ENCODE measurements around the gene BAG3. TPM values are rescaled to one million over a fixed set of nuclear protein-coding genes. Genes with fewer than 3 reads are reported as not detected.

Gene BAG3
- total RNA-seq, result 100 to 1,000 TPM; 337 to 626 (median 393) TPM

DNA sequence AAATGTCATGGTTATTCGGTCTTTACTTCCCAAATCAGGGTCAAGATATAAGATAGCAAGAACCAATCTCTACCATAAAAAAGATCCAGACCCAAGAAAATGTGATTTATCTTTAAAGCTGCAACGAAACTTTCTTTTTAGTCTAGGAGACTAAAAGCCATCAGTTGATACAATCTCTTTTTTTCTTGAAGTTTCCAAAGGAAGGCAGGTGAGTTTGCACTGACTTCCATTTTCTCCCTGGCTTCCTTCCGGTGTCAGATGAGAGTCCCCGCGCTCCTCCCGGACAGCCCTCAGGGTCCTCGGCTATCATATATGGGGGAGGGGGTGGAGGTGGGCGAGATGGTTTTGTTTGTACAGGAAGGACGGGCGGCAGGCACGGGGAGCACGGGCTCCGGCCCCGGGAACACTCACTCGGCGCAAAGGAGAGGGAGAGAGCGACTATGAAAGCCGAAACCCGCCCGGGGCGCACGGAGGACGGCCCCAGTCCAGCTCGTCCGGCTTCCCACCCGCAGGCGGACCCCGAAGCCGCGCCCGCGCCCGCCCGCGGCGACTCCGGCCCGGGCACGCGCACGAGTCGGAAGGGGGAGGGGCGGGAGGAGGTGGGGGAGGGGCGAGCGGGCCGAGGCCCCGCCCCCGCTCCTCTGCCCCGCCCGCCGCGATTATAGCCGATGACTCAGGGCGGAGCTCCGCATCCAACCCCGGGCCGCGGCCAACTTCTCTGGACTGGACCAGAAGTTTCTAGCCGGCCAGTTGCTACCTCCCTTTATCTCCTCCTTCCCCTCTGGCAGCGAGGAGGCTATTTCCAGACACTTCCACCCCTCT lies at the start of gene BAG3:
Gene BAG3 (plus strand): TSS at position 689 of the 822 bp plus-strand sequence. CDS start 296 bp downstream, outside the sequence.
- TF ChIP-seq POLR2A (IDR thresholded peaks at IDR 0.05) (no peak), CTCF (IDR thresholded peaks at IDR 0.05 in 4 of 5, conservative IDR thresholded peaks at IDR 0.05 in 1 of 5) (no peak)
- peak; percentile 81 to 83 for ATAC-seq
- intact Hi-C loops (cut with DNase I; ENCODE audit: low total_unique reads) (loop anchor here (1.0 to 10.0 kb wide), 7 partner anchors 31 to 626 kb away; partner anchors contain the start of genes INPP5F, NANOS1 and PRDX3), in situ Hi-C loops (cut with MboI; ENCODE audit: low sequenced_read_pairs in 4 of 4) (loop anchor here in 1 of 4 donors (10.0 kb wide), 1 partner anchor 56 kb away; the partner anchor contains the start of gene TIAL1)
- H3K4me3 ChIP-seq, result peak within 1 kb of the TSS; percentile 80 to 85 (median 81)
- no peaks in the 10 kb centered on the region for H3K9me3 ChIP-seq
- DNase-seq, result peak; percentile 97 to 98
- H3K27me3 ChIP-seq, result no peaks in the 10 kb centered on the region
- peaks cover 20 to 27% of the 10 kb centered on the region in 2 donors for H3K4me1 ChIP-seq
- H3K27ac ChIP-seq, result peak within 1 kb of the TSS; percentile 91 to 99 (median 97)
- no peaks in the 10 kb centered on the region for H3K36me3 ChIP-seq

DNA sequence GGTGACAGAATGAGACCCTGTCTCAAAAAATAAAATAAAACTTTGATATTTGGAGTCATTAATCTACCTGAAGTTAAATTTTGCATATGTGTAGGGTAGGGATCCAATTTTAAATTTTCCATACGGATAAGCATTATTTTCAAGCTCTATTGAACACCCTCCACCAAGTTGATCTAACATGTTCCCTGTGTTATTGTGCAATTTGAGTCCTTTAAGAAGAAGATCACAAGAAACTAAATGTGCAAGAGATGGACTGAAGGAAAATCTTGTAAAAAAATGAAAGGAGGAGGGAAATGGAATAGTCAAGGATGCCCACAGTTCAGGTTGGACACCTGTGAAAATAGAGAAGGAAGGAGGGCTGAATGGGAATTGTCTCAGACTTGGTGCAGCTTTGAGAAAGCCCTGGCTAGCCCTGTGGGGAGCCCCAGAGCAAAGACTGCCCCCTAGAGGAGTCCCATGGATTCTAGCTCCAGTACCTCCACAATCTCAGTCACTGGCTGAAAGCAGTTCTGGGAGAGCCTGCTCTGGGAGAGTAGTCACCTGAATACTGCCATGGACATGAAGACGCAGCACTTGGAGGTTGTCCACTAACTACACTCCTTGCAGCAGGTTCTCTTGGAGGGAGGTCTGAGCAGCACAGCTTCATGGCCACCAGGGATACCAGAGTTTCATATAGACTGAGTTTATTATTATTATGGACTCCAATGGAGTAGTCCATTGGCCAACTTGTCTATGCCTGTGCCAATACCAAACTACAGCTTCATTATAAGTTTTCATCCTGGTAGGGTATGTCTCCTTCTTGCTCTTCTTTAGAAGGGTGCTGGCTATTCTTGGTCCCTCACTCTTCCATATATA lies 48.7 kb upstream of the BAG3 start:
- ATAC-seq (no peak), DNase-seq (no peak)
- intact Hi-C loops (cut with DNase I; ENCODE audit: low total_unique reads), result no loop called here
- in situ Hi-C loops (cut with MboI; ENCODE audit: low sequenced_read_pairs in 4 of 4), result loop anchor here (10.0 to 25.0 kb wide), 6 partner anchors 82 to 262 kb away; partner anchors contain the start of genes MCMBP (in 2 of the 4) and INPP5F (in 1 of the 4)
- no peak overlapping the region for H3K27ac ChIP-seq
- TF ChIP-seq CTCF (IDR thresholded peaks at IDR 0.05 in 4 of 5, conservative IDR thresholded peaks at IDR 0.05 in 1 of 5) (peak in 2 of 5 experiments; percentile 20 to 46), POLR2A (IDR thresholded peaks at IDR 0.05) (no peak)
- no peaks in the 10 kb centered on the region for H3K9me3 ChIP-seq
- no peaks in the 10 kb centered on the region for H3K27me3 ChIP-seq
- no peak overlapping the region for H3K4me3 ChIP-seq
- H3K4me1 ChIP-seq, result peaks cover 3 to 5% of the 10 kb centered on the region in 2 donors
- H3K36me3 ChIP-seq, result no peaks in the 10 kb centered on the region

- in situ Hi-C loops (cut with MboI; ENCODE audit: low sequenced_read_pairs in 4 of 4), result loop anchor here (10.0 to 25.0 kb wide), 6 partner anchors 80 to 260 kb away; partner anchors contain the start of genes MCMBP (in 2 of the 4) and INPP5F (in 1 of the 4)
- no peak for ATAC-seq
- H3K27ac ChIP-seq, result no peak overlapping the region
These were observed 46.7 kb upstream of the BAG3 start for GRCh38 chr10:119604468-119604867.

More at GRCh38 chr10:119604468-119604867, 46.7 kb upstream of the BAG3 start:
- intact Hi-C loops (cut with DNase I; ENCODE audit: low total_unique reads), result no loop called here
- Histone ChIP-seq H3K27me3 (no peaks in the 10 kb centered on the region), H3K4me3 (no peak overlapping the region), H3K36me3 (no peaks in the 10 kb centered on the region), H3K9me3 (no peaks in the 10 kb centered on the region), H3K4me1 (peaks cover 0 to 6% of the 10 kb centered on the region in 2 donors)
- DNase-seq, result no peak
- TF ChIP-seq POLR2A (IDR thresholded peaks at IDR 0.05) (no peak), CTCF (IDR thresholded peaks at IDR 0.05 in 4 of 5, conservative IDR thresholded peaks at IDR 0.05 in 1 of 5) (no peak)
